Sigmoid colon (tissue), 4 donors: ENCODE results near the gene UBASH3A.

Experiments
- CTCF ChIP-seq, 4 experiments: fragments of 450-650 bp in 3 of 4; fragments of 200-600 bp in 1 of 4; IDR thresholded peaks; one replicate each; pipeline ENCODE4 v1.5.1; 2016 to 2019; ENCODE audit warnings: antibody characterized with exemption in 4 of 4, mild to moderate bottlenecking in 3 of 4, moderate library complexity in 2 of 4
- POLR2A ChIP-seq, 2 donors: fragments of 450-650 bp; IDR thresholded peaks; one replicate each; pipeline ENCODE4 v1.6.1; 2016; ENCODE audit warnings: antibody characterized with exemption in 2 of 2, mild to moderate bottlenecking in 2 of 2, moderate library complexity in 2 of 2
- POLR2AphosphoS5 ChIP-seq, 4 donors: sonication (generic); formaldehyde crosslinking; IDR thresholded peaks; one replicate each; pipeline ENCODE4 v1.6.1; 2017; ENCODE audit warnings: antibody characterized with exemption in 4 of 4

- TF ChIP-seq POLR2AphosphoS5 (IDR thresholded peaks at IDR 0.05), result no peak
- no peak for TF ChIP-seq CTCF (IDR thresholded peaks at IDR 0.05)
- no peak for TF ChIP-seq POLR2A (IDR thresholded peaks at IDR 0.05)
Observed at GRCh38 chr21:42398436-42399028, 5.2 kb upstream of the UBASH3A start.
